Activated CD4-positive, alpha-beta T cell treated with anti-CD3 and anti-CD28 coated beads, Interleukin-2, amount 10 ng/mL, durations not matched to agents 7 days and 5 days (primary cell): Measurements from ENCODE around the gene PODNL1. TPM values are rescaled to one million over a fixed set of nuclear protein-coding genes. Genes with fewer than 3 reads are reported as not detected.

Experiments
- CTCF ChIA-PET: fragments of 350-600 bp; sonication (Branson Sonifier 250); formaldehyde crosslinking; loops from one replicate; lab custom pipeline; 2021; ENCODE audit warnings: antibody characterized with exemption; lab: Charles Lee
- POLR2A ChIA-PET: fragments of 350-600 bp; sonication (Branson Sonifier 250); formaldehyde crosslinking; loops from one replicate; lab custom pipeline; 2021; ENCODE audit warnings: antibody characterized with exemption; lab: Charles Lee
- DNase-seq: peaks from one replicate; pipeline ENCODE4 v3.0.0-alpha.2; 2020
- H3K27ac Mint-ChIP-seq: one replicate; pipeline ENCODE4 v1.8.0; 2021; ENCODE audit warnings: mild to moderate bottlenecking, moderate library complexity, mixed read lengths
- H3K27me3 Mint-ChIP-seq: one replicate; pipeline ENCODE4 v1.8.0; 2021; ENCODE audit warnings: mixed read lengths
- H3K36me3 Mint-ChIP-seq: one replicate; pipeline ENCODE4 v1.8.0; 2021; ENCODE audit warnings: low read depth, mixed read lengths
- H3K4me1 Mint-ChIP-seq: one replicate; pipeline ENCODE4 v1.8.0; 2021; ENCODE audit warnings: mixed read lengths
- H3K4me3 Mint-ChIP-seq: one replicate; pipeline ENCODE4 v1.8.0; 2021; ENCODE audit warnings: mild to moderate bottlenecking, moderate library complexity, mixed read lengths
- H3K9me3 Mint-ChIP-seq: one replicate; pipeline ENCODE4 v1.8.0; 2021; ENCODE audit warnings: mixed read lengths
- total RNA-seq, 2 experiments: library from RNA; stranded (reverse); gene quantifications; one replicate each; pipeline ENCODE4 v1.2.3, GENCODE V29; 2021

Gene PODNL1
- total RNA-seq, 2 experiments from 2014 or later = 0.17 to 0.58 TPM

GRCh38 chr19:13960863-13961784 is 22.9 kb upstream of the PODNL1 start:
- Mint-ChIP-seq H3K36me3 (peaks cover 27% of the 10 kb centered on the region), H3K27me3 (no peaks in the 10 kb centered on the region), H3K27ac (no peak overlapping the region), H3K4me1 (no peaks in the 10 kb centered on the region), H3K4me3 (no peak overlapping the region), H3K9me3 (no peaks in the 10 kb centered on the region)
- CTCF ChIA-PET = interaction anchor here (0.6 to 1.7 kb wide), 6 partner anchors 9 to 401 kb away, joined by 3 to 5 read pairs (median 4); partner anchors contain the start of genes DCAF15 and IL27RA
- POLR2A ChIA-PET = no interaction called here
- no peak for DNase-seq

GRCh38 chr19:13959962-13960862 is 22.0 kb upstream of the PODNL1 start:
- Mint-ChIP-seq H3K9me3 (no peaks in the 10 kb centered on the region), H3K27ac (no peak overlapping the region), H3K36me3 (peaks cover 32% of the 10 kb centered on the region), H3K4me1 (no peaks in the 10 kb centered on the region), H3K4me3 (no peak overlapping the region), H3K27me3 (no peaks in the 10 kb centered on the region)
- peak; percentile 33 for DNase-seq
- ChIA-PET POLR2A (no interaction called here), CTCF (interaction anchor here (0.5 to 1.3 kb wide), 8 partner anchors 10 to 496 kb away, joined by 3 to 5 read pairs (median 3); partner anchors contain the start of gene IL27RA)

- Mint-ChIP-seq H3K4me1 (peaks cover 2% of the 10 kb centered on the region), H3K36me3 (peaks cover 29% of the 10 kb centered on the region), H3K9me3 (no peaks in the 10 kb centered on the region), H3K27me3 (no peaks in the 10 kb centered on the region), H3K27ac (no peak overlapping the region), H3K4me3 (no peak overlapping the region)
- DNase-seq = no peak
- CTCF ChIA-PET = interaction anchor here (0.6 to 1.0 kb wide), 3 partner anchors 13 to 93 kb away, joined by 3 read pairs; no protein-coding TSS in a partner anchor
- POLR2A ChIA-PET = no interaction called here
These were observed 21.1 kb upstream of the PODNL1 start for GRCh38 chr19:13959141-13959961.

- H3K4me3 Mint-ChIP-seq = no peak overlapping the region
- CTCF ChIA-PET = interaction anchor here (0.8 kb wide), 1 partner anchor 30 kb away, joined by 3 read pairs; no protein-coding TSS in a partner anchor
- POLR2A ChIA-PET = no interaction called here
- H3K36me3 Mint-ChIP-seq = peaks cover 29% of the 10 kb centered on the region
- no peak overlapping the region for H3K27ac Mint-ChIP-seq
- DNase-seq = no peak
- H3K4me1 Mint-ChIP-seq = peaks cover 14% of the 10 kb centered on the region
- no peaks in the 10 kb centered on the region for H3K9me3 Mint-ChIP-seq
- H3K27me3 Mint-ChIP-seq = no peaks in the 10 kb centered on the region
These were observed 19.8 kb upstream of the PODNL1 start for GRCh38 chr19:13958043-13958442.

GRCh38 chr19:13957051-13957450 is 18.8 kb upstream of the PODNL1 start:
- DNase-seq = no peak
- ChIA-PET CTCF (interaction anchor here (1.1 to 1.2 kb wide), 2 partner anchors 33 to 125 kb away, joined by 3 read pairs; no protein-coding TSS in a partner anchor), POLR2A (no interaction called here)
- H3K27me3 Mint-ChIP-seq = no peaks in the 10 kb centered on the region
- H3K4me1 Mint-ChIP-seq = peaks cover 14% of the 10 kb centered on the region
- no peak overlapping the region for H3K4me3 Mint-ChIP-seq
- no peaks in the 10 kb centered on the region for H3K9me3 Mint-ChIP-seq
- peaks cover 29% of the 10 kb centered on the region for H3K36me3 Mint-ChIP-seq
- H3K27ac Mint-ChIP-seq = no peak overlapping the region

- Mint-ChIP-seq H3K4me1 (peaks cover 20% of the 10 kb centered on the region), H3K9me3 (no peaks in the 10 kb centered on the region), H3K27ac (no peak overlapping the region), H3K4me3 (no peak overlapping the region), H3K27me3 (no peaks in the 10 kb centered on the region), H3K36me3 (peaks cover 26% of the 10 kb centered on the region)
- ChIA-PET POLR2A (interaction anchor here (0.7 kb wide), 1 partner anchor 49 kb away, joined by 5 read pairs; no protein-coding TSS in a partner anchor), CTCF (interaction anchor here (0.5 to 1.2 kb wide), 3 partner anchors 34 to 193 kb away, joined by 3 to 5 read pairs (median 3); no protein-coding TSS in a partner anchor)
- no peak for DNase-seq
These were observed 18.1 kb upstream of the PODNL1 start for GRCh38 chr19:13956365-13956744.

GRCh38 chr19:13955662-13956364 is 17.6 kb upstream of the PODNL1 start:
- CTCF ChIA-PET = interaction anchor here (0.7 to 1.2 kb wide), 3 partner anchors 34 to 126 kb away, joined by 3 read pairs; no protein-coding TSS in a partner anchor
- H3K36me3 Mint-ChIP-seq = peaks cover 24% of the 10 kb centered on the region
- peaks cover 20% of the 10 kb centered on the region for H3K4me1 Mint-ChIP-seq
- DNase-seq = no peak
- POLR2A ChIA-PET = interaction anchor here (0.7 kb wide), 1 partner anchor 50 kb away, joined by 5 read pairs; no protein-coding TSS in a partner anchor
- H3K9me3 Mint-ChIP-seq = no peaks in the 10 kb centered on the region
- no peaks in the 10 kb centered on the region for H3K27me3 Mint-ChIP-seq
- H3K4me3 Mint-ChIP-seq = no peak overlapping the region
- H3K27ac Mint-ChIP-seq = no peak overlapping the region

- POLR2A ChIA-PET = interaction anchor here (0.7 kb wide), 1 partner anchor 182 kb away, joined by 3 read pairs; the partner anchor contains the start of gene ASF1B
- Mint-ChIP-seq H3K27ac (no peak overlapping the region), H3K36me3 (peaks cover 19% of the 10 kb centered on the region), H3K27me3 (no peaks in the 10 kb centered on the region), H3K9me3 (no peaks in the 10 kb centered on the region), H3K4me3 (peak overlapping the region; percentile 98), H3K4me1 (peaks cover 20% of the 10 kb centered on the region)
- CTCF ChIA-PET = interaction anchor here (1.1 to 1.7 kb wide), 2 partner anchors 21 to 118 kb away, joined by 3 to 4 read pairs; partner anchors contain the start of gene MISP3
- DNase-seq = no peak
These were observed 16.0 kb upstream of the PODNL1 start for GRCh38 chr19:13954185-13954584.

- DNase-seq = no peak
- H3K36me3 Mint-ChIP-seq = peaks cover 16% of the 10 kb centered on the region
These were observed 14.8 kb upstream of the PODNL1 start for GRCh38 chr19:13952931-13953531.

GRCh38 chr19:13952154-13952930 is 14.1 kb upstream of the PODNL1 start, which contains the start of gene DCAF15:
DCAF15 (plus strand) TSS chr19:13952509; CDS start chr19:13952513, 4 bp downstream.
- Mint-ChIP-seq H3K4me1 (peaks cover 20% of the 10 kb centered on the region), H3K27me3 (no peaks in the 10 kb centered on the region), H3K27ac (peak within 1 kb of the TSS; percentile 96), H3K9me3 (no peaks in the 10 kb centered on the region), H3K36me3 (peaks cover 16% of the 10 kb centered on the region), H3K4me3 (peak within 1 kb of the TSS; percentile 98)
- DNase-seq = peak; percentile 100
- POLR2A ChIA-PET = no interaction called here
- CTCF ChIA-PET = interaction anchor here (0.6 to 2.3 kb wide), 6 partner anchors 10 to 122 kb away, joined by 3 to 7 read pairs (median 4); partner anchors contain the start of gene IL27RA

More at GRCh38 chr19:13952931-13953531, 14.8 kb upstream of the PODNL1 start:
- CTCF ChIA-PET = interaction anchor here (0.6 to 2.3 kb wide), 8 partner anchors 9 to 141 kb away, joined by 3 to 7 read pairs (median 4); partner anchors contain the start of genes IL27RA and MISP3
- POLR2A ChIA-PET = no interaction called here
- H3K4me1 Mint-ChIP-seq = peaks cover 20% of the 10 kb centered on the region
- peak overlapping the region; percentile 98 for H3K4me3 Mint-ChIP-seq
- H3K27me3 Mint-ChIP-seq = no peaks in the 10 kb centered on the region
- H3K9me3 Mint-ChIP-seq = no peaks in the 10 kb centered on the region
- H3K27ac Mint-ChIP-seq = peak overlapping the region; percentile 88
